GM19351 (cell line): ENCODE data around the gene CHAT.

ENCODE experiments used
- ATAC-seq: cut with Tn5 transposase; IDR thresholded peaks from one replicate; pipeline ENCODE4 v1.9.1; 2021; ENCODE audit warnings: mild to moderate bottlenecking, moderate library complexity; ENCODE audit not compliant: unreplicated experiment

CHAT gene

GRCh38 chr10:49627644-49628247 lies 13.9 kb downstream of the CHAT start:
- ATAC-seq = no peak

DNA sequence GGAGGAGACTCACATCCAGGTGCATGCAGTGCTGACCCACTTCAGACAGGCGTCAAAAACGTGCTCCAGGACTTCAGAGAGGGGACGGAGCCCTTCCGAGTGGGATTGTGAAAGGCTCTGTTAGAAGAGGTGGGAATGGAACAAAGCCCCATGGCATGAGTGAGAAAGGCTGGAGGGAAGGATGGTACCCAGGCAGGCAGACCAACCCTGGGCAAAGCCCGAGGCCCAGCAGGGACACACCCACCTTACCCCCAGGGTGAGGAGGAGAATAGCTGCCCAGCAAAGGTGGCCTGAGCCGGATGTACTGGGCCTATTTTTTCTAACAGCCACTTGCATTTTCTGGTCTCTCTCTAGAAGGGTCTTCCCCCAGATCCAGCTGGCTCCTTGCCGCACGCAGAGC lies 14.8 kb downstream of the CHAT start:
- no peak for ATAC-seq

GRCh38 chr10:49629431-49629881 lies 15.6 kb downstream of the CHAT start:
- no peak for ATAC-seq

- ATAC-seq = no peak
Observed at GRCh38 chr10:49631975-49632374, 18.1 kb downstream of the CHAT start.

DNA sequence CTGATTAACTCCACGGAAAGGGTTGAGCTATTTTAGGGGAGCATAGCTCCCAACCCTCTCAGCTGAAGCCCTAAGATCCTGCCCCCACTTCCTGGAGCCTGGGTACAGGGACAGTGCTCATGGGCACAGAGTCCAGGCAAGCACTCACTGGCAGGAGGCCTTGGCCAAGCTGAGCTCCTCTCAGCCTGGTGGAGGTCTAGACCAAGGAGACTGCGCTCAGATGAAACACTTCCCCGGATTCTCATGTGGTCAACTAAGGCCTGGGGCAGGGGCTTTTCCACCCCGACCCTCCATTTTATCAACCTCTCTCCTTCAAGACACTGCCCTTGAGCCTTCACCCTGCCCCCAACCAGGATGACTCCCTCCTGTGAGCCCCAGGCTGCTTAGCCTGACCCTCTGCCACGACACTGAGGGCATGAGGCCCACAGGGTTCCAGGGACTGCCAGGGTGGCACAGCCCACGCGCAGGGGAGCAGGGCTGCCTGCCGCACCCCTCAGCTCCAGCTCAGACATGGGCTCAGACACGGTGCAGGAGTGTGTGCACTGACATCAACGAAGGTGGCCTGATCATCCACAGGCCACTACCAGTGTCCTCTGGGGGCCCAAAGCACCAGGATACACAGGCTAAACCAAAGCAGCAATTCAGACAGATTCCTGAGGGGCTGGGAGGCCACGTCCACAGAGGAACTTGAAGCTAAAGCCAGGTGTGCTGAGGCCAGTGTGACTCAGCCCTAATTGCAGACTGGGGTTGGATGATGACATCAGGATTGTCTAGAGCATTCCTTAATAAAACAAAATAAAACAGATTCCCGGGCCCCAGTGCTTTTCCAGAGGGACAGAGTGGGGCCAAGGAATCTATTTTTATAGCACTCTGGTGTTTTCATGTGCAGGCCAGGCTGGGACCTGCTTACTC lies 18.8 kb downstream of the CHAT start:
- ATAC-seq = no peak

- ATAC-seq = no peak
Observed at GRCh38 chr10:49633327-49634068, 19.7 kb downstream of the CHAT start.

DNA sequence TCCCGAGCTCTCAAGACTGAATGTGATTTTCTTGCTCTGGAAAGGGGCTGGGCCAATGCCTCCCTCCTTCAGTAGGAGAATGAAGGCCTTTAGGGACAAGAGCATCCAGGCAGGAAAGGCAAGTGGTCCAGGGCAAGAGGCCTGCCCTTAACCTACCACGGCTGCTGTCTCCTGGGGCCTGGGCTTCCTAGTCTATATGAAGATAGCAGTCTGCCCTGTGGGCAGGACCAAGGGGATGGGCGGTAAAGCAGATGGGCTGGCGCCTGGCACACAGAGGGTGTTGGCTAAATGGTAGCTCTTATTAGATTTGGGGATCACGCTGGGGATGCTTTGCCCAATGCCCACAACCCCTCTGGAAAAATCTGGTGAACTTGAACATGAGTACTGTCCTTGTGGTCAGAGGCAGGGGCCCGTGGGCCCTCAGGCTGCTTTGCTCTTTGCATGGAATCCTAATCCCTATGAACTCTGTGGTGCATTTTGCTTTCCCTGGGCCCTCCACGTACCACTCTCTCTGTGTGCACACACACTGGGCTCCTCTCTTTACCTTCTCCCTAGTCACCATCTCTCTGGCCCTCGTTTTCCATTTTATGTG lies 20.3 kb downstream of the CHAT start:
- no peak for ATAC-seq

DNA sequence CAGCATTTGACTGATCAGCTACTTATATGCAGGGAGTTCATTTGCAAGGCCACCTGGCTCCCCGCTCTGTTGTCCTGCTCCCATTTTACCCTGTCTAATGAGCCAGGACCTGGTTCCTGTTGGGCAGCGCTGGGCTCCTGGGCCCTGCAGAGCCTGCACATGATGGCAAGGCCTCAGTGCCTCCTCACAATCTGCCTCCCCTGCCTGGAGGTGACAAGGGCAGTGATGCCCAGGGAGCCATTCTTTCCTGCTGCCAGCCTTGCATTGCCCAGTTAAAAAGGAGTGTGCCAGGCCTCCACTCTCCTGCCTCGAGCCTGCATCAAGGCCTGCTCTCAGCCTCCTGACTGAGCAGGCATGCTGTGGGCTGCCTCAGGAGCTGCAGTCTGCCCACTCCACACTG lies 28.5 kb downstream of the CHAT start:
- no peak for ATAC-seq

DNA sequence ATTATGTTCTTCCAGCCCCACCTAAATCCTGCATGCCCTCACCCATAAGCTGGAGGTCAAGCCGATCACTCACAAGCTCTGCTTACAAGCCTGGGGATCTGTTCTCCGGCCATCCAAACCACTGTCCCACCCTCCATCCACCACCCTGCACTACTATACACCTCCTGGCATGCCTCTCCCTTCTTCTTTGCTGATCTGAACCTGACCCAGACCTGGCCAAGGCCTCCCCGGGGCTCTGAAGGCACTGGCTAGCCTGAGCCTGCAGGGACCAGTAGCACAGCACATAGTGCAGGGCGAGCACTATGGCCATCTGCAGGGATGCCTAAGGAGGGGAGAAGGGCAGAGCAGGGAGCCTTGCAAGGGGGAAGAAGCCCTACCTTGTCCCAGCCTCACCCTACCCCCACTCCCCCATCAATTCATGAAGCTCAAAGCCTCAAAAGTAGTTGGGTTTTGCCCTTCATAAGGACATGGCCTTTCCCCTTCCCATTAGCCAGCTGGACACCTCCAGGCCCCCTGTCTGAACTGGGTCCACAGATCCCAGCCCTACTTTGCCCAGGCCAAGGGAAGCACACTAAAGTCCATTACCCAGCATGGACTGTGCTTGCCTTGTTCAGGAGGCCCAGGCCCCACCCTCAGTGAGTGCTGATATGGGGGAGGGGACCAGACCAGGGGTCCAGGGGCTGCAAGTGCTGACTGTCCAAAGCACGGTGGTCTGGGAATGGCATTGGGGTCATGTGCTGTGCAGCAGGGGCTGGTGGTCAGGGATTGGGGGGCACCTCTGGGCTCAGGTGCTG lies 29.6 kb downstream of the CHAT start:
- ATAC-seq = no peak

DNA sequence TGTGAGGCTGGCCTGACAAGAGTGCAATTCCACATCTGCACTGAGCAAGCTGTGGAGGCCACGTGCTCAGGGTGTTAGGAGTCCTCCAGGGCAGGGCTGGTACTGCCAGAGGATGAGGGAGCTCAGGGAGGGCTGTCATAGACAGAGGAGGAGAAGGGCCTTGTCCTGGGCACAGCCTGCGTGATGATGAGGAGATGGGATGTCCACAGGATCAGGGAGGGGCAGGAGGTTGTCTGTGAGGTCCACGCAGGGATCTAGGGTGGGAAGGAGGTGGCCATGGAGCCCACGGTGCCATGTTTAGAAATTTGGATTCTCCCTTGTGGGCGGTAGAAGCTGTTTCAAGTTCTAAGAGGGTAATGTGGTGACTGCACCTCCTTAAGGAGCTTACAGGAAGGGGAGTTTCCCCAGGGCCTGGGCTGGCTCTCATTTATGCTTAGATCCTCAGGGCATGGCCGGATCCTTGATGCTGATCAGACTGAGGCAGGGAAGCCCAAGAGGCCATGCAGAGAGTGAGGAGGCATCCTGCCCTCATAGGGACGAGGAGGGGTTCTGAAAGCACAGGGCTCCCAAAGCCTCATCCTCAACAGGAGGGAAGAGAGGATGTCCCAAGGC lies 30.3 kb downstream of the CHAT start:
- no peak for ATAC-seq

DNA sequence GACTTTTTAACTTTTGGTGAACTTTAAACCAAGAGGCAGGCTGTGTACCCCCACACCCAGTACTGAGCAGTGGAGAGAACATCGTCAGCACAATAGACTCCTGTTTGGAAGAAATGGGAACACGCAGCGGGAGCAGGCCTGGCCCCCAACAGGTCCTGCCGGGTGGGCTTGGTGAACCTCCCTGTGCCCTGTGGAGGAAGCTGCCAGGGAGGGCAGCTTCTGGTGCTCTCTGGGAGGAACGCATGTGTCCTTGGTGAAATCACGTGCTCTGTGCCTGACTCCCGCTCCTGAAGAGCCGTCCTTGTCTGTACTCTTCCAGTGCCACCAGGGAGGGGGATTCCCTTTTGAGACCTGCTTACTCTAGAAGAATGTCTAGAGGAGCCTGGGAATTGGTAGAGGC lies 31.6 kb downstream of the CHAT start:
- no peak for ATAC-seq

- ATAC-seq = no peak
Observed at GRCh38 chr10:49645871-49646870, 32.3 kb downstream of the CHAT start.

DNA sequence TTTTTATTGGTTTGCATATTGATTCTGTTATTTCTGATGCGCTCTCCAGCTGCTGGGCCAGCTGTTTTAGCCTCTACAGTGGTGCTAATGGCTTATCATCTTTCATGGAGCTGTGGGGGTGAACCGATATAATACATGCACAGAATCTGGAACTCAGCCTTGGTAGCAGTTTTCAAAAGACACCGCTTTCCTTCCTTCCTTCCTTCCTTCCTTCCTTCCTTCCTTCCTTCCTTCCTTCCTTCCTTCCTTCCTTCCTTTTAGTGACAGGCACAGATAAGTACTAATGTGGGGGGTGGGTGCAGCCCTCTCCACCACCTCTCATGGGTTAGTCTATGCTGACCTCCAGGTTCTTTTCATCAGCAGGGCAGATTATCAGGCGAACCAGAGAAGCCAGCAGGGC lies 33.7 kb downstream of the CHAT start:
- no peak for ATAC-seq

DNA sequence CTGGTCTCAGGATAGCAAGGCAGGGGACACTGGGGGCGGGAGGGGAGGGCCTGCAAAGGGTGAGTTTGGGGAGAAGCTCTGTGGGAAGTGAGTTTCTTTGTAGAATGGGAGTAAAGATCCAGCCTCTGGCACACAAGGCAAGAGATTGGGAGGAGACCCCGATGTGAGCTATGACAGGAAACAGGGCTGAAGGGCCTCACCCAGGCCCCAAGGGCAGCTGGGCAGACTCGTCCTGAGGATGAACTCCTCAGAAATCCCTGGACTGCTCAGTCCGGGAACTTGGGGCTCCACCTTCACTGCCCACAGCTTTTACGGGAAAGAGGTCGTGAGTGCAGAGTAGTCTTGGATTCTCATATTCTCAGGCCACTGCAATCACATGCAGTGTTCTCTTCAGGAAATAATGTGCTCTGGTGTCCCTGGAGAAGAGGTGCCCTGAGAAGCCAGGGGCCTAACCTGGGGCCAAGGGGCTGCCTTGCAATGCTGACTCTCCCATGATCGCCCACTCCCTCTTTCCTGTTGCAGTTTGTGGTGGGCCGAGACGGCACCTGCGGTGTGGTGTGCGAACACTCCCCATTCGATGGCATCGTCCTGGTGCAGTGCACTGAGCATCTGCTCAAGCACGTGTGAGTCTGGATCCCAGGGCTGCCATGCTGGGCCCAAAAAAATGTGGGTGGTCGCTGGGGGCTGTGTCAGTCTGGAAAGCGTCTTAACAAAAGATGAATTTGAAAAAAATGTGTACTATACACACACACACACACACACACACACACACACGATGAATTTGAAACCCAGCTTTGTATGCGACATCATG lies 34.4 kb downstream of the CHAT start:
- ATAC-seq = no peak

GRCh38 chr10:49649294-49649693 lies 35.5 kb downstream of the CHAT start:
- ATAC-seq = no peak

- ATAC-seq = no peak
Observed at GRCh38 chr10:49649936-49650723, 36.3 kb downstream of the CHAT start.

DNA sequence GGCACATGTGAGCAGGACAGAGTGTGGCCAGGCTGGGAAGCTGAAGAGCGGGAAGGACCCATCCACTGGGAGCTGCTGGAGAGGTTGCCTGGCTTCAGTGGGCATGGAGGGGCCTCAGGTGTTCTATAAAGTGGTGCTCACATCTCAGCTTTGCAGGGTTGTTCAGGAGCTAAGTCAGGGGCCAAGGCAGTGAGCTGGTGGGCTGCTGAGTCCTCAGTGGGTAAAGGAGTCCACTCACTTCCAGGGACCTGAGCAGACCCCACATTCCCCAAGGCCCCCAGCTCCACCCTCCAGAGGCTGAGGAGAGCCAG lies 36.8 kb downstream of the CHAT start:
- no peak for ATAC-seq
